Tongue (tissue), 2 donors: ENCODE results near the gene CDC20. TPM values are rescaled to one million over a fixed set of nuclear protein-coding genes. Genes with fewer than 3 reads are reported as not detected.

Experiments
- DNase-seq: peaks from one replicate; pipeline ENCODE4 v3.0.0-alpha.2; 2015
- total RNA-seq: library from RNA; depleted of rRNA; stranded (reverse); fragments of >200 nt; gene quantifications from one replicate; pipeline ENCODE4 v1.2.3, GENCODE V29; 2014

The CDC20 gene
- total RNA-seq, result 14.1 TPM

- peak; percentile 99 for DNase-seq
These were observed at the start of gene CDC20 for GRCh38 chr1:43358746-43359693. CDC20 (plus strand) TSS chr1:43358981; CDS start chr1:43359216, 235 bp downstream.

DNA sequence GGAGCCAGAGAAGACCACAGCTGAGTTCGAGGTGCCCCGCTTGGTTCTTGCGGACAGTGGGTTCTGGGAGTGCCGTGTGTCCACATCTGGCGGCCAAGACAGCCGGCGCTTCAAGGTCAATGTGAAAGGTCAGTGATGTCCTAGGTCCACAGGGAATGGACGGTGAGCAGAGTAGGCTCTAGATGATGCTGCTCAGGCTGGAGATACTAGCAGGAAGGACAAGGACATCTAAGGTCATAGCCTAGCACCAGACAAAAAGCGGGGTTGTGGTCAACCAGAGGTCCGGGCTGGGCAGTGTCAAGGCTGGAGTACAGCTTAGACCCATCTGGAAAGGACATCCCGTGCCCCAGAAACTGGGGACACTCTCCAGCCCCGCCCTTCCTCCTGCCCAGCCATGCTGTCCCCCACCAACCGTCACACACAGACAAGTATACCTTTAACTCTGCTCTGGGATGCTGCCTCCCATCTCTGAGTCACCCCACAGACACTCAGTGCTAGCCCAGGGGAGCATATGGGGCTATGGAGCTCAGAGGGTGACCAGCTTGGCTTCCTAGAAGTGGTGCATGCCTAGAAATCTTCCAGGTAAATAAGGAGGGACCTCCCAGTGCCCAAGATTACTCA lies 49.3 kb upstream of the CDC20 start:
- DNase-seq, result no peak

GRCh38 chr1:43311521-43311920 lies 47.3 kb upstream of the CDC20 start:
- DNase-seq, result no peak

GRCh38 chr1:43312212-43312623 lies 46.6 kb upstream of the CDC20 start:
- no peak for DNase-seq

DNA sequence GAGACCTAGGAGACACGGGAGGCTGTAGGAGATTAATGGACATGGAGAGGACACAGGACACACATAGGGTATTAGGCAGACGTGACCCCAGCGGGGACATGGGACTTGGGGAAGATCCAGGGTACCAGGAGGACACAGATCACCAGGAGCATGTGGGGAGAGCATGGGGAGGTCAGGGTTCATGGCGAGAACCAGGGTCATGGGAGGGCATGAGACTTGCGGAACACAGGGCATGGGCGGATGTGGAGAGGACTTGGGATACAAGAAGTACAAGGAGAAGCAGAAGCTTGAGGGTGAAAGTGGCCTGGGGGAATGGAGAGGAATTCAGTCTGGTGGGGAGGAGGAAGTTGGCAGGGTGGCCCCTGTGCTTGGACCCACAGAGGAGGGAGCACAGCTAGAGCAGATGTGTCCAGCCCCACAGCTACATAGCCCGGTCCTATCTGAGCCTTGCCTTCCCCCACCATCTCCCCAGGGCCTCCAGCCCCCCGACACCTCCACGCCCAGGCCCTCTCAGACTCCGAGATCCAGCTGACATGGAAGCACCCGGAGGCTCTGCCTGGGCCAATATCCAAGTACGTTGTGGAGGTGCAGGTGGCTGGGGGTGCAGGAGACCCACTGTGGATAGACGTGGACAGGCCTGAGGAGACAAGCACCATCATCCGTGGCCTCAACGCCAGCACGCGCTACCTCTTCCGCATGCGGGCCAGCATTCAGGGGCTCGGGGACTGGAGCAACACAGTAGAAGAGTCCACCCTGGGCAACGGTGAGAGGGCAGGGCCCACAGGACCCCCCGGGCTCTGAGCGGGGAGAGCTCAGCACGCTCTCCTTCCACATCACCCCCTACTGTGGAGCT lies 45.9 kb upstream of the CDC20 start:
- no peak for DNase-seq

GRCh38 chr1:43313771-43314170 lies 45.0 kb upstream of the CDC20 start:
- DNase-seq, result no peak

DNA sequence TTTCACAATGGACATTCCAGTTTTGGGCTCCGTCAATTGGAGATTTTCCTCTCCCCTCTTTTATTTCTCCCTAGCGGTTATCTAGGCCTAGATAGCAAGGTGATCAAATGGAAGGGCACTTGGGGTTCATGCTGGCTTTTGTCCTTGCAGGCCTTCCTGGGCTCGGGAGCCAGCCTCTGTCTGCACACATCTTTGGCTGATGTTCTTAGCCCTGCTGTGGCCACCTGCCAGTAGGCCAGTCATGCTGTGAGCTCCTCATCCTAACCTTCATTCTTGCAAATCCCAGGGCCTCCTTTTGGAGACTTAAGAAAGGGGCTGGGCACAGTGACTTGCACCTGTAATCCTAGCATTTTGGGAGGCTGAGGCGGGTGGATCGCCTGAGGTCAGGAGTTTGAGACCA lies 44.5 kb upstream of the CDC20 start:
- DNase-seq, result no peak

- no peak for DNase-seq
These were observed 43.3 kb upstream of the CDC20 start for GRCh38 chr1:43315481-43315880.

DNA sequence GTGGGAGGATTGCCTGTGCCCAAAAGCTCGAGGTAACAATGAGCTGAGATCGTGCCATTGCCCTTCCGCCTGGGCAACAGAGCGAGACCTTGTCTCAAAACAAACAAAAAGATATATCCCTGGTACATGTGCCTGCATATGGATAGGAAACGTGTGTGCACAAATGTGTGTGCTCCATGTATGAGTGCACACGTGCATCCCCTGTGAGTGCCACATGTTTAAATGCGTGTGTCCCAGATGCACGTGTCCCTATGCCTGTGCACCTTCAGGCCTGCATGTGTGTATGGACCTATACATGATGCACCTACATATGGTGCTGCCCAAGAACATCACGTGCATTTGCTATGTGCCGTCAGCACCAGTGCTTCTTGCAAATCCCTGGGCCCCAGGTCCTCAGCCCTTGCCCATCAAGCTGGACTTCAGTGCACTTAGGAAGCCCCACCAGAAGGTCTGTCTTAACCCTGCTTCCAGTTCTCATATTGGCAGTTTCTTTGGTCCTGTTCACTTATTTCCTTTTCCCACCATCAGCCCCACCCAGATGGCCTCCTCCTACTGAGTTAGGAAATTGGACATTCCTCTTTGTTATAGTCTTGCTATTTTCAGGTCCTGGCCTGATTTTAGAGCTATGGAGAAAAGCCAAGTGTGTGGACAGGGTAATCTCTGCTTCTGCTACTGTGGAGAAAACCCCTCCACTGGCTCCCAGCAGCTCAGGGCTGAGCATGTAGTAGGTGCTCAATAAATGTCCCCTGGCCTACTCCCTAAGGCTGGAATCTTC lies 42.6 kb upstream of the CDC20 start:
- DNase-seq, result no peak

DNA sequence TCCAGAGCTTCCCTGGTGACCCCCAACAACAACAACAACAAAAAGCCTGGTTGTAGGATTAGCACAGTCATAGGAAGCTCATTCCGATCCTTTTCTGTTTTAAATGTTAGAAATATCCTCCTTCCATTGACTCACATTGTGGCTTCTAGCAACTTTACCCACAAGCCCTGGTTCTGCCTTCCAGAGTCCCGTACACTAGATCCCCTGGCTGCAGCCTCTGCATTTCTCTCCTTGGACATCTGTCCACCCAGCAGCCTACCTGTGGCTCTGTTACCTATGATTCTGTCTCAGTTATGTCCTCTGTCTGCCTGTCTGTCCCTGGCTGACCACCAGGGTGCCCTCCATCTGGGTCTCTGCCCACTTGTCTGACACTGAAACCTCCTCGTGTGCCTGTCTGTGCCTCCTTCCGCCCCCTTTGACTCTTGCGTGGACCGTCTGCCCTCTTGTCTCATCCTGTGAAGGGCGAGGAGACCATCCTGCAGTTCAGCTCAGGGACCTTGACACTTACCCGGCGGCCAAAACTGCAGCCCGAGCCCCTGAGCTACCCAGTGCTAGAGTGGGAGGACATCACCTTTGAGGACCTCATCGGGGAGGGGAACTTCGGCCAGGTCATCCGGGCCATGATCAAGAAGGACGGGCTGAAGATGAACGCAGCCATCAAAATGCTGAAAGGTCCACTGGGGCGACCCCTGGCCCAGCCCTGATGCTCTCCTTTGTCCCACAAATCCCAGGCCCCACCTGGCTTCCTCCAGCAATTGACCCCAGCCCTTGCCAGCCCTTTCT lies 41.9 kb upstream of the CDC20 start:
- no peak for DNase-seq

GRCh38 chr1:43317817-43318471 lies 40.8 kb upstream of the CDC20 start:
- no peak for DNase-seq

- DNase-seq, result no peak
These were observed 40.0 kb upstream of the CDC20 start for GRCh38 chr1:43318831-43319230.

DNA sequence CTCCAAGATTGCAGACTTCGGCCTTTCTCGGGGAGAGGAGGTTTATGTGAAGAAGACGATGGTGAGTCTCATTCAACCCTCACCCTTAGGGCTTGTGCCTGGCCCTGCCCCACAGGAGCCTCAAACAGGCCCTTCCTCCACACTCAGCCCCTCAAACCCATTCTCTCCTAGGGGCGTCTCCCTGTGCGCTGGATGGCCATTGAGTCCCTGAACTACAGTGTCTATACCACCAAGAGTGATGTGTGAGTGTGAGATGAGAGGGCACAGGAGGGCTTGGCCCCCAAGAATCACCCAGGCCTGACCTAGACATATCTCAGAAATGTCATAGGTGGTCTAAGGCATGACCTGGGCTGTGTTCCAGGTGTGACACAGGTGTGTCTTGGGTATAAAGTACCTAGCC lies 39.5 kb upstream of the CDC20 start:
- no peak for DNase-seq

DNA sequence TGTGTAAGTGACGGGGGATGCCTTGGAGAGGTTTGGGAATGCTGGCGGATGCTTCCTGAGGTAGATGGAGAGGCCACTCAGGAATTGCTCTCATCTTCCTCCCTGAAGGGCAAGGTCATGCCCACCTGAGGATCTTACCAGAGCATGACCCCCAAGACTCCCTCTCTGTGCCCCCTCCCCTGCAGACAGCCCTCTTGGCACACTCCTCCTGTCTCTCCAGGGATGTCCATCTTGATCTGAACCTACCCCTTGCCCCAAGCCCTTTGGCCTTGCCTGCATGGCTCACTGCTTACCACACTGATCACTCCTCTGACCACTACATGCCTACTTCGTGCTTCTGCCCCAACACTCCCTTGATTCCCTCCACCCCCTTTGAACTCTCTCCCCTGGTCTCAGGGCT lies 39.0 kb upstream of the CDC20 start:
- DNase-seq, result no peak

GRCh38 chr1:43321331-43321891 lies 37.4 kb upstream of the CDC20 start:
- DNase-seq, result no peak

DNA sequence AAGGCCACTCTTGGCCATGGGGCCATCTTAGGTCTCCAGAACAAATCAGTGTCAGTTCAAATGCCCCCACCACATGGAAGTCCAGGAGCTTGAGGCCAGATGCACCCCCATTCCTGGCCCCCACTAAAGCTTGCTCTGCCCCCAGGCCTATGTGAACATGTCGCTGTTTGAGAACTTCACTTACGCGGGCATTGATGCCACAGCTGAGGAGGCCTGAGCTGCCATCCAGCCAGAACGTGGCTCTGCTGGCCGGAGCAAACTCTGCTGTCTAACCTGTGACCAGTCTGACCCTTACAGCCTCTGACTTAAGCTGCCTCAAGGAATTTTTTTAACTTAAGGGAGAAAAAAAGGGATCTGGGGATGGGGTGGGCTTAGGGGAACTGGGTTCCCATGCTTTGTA lies 36.3 kb upstream of the CDC20 start:
- no peak for DNase-seq

GRCh38 chr1:43324810-43325209 lies 34.0 kb upstream of the CDC20 start:
- DNase-seq, result no peak

- no peak for DNase-seq
These were observed 33.4 kb upstream of the CDC20 start for GRCh38 chr1:43325381-43325780.

DNA sequence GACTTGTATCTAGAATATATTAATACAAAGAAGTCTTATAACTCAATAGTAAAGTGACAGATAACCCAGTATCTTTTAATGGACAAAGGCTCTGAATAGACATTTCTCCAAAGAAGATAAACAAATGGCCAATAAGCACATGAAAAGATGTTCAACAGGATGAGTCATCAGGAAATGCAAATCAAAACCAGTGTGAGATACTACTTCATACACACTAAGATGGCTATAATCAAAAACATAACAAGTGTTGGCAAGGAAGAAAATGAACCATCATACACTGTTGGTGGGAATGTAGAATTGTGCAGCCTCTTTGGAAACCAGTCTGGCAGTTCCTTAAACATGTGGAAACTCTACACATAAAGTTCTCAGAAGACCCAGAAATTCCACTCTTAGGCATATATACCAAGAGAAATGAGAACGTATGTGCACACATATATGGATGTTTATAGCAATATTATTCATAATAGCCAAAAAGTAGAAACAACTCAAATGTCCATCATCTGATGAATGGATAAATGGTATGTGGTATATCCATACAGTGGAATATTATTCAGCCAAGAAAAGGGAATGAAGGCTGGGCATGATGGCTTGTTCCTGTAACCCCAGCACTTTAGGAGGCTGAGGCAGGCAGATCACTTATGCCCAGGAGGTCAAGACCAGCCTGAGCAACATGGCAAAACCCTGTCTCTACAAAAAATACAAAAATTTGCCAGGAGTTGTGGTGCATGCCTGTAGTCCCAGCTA lies 31.1 kb upstream of the CDC20 start:
- DNase-seq, result no peak
